ENCODE measurements around the gene SENP2.

The SENP2 gene

GRCh38 chr3:185657691-185658503, 71.8 kb downstream of the SENP2 start:
- H3K18ac ChIP-seq (ENCODE audit: low read depth in 1 of 2, low read length in 2 of 2): peak overlapping the region in 1 of 2 experiments; percentile 93
- peak overlapping the region; percentile 85 for H3K27ac ChIP-seq (ENCODE audit: low read length, poor library complexity, severe bottlenecking)
- peak overlapping the region; percentile 10 for H2AK5ac ChIP-seq (ENCODE audit: low read length, severe bottlenecking)
- no peak overlapping the region for H3K4me3 ChIP-seq (ENCODE audit: insufficient read depth in 1 of 2, low read depth in 1 of 2, low read length in 2 of 2)
- peaks cover 35% of the 10 kb centered on the region for H3K4me1 ChIP-seq (ENCODE audit: control insufficient read depth, insufficient read depth, low read depth, low read length)
- H3K36me3 ChIP-seq (ENCODE audit: control insufficient read depth in 1 of 2, insufficient read depth in 2 of 2, low read depth in 1 of 2, low read length in 2 of 2): peaks cover 44 to 60% of the 10 kb centered on the region in 2 experiments
- peak overlapping the region; percentile 41 for H4K91ac ChIP-seq (ENCODE audit: low read length)
- H3K9me3 ChIP-seq (ENCODE audit: control insufficient read depth, low read length): no peaks in the 10 kb centered on the region
- peak overlapping the region; percentile 42 to 49 for H3K4ac ChIP-seq (ENCODE audit: low read depth in 1 of 2, low read length in 2 of 2)
- H3K79me1 ChIP-seq (replicated peaks; ENCODE audit: low read length, poor library complexity, severe bottlenecking): peaks cover 23% of the 10 kb centered on the region
- no peak overlapping the region for H3K4me2 ChIP-seq (ENCODE audit: low read length, poor library complexity, severe bottlenecking)
- no peak overlapping the region for H2BK5ac ChIP-seq (ENCODE audit: low read depth, low read length, poor library complexity, severe bottlenecking)
- no peak overlapping the region for H2BK15ac ChIP-seq (ENCODE audit: low read depth, poor library complexity, severe bottlenecking)
- peak overlapping the region in 1 of 2 experiments; percentile 66 for H3K14ac ChIP-seq (ENCODE audit: low read length in 2 of 2)
- H3K23ac ChIP-seq (ENCODE audit: low read length in 2 of 2): peak overlapping the region in 1 of 2 experiments; percentile 75
- H2BK12ac ChIP-seq (ENCODE audit: low read length in 2 of 2): peak overlapping the region in 1 of 2 experiments; percentile 80
- peak overlapping the region; percentile 36 for H3K9ac ChIP-seq (ENCODE audit: low read length)
- no peak overlapping the region for H2AFZ ChIP-seq (ENCODE audit: low read depth, low read length)
- no peak overlapping the region for H4K8ac ChIP-seq (ENCODE audit: low read length)
- H3K27me3 ChIP-seq (ENCODE audit: control insufficient read depth in 1 of 2, insufficient read depth in 1 of 2, low read length in 2 of 2): no peaks in the 10 kb centered on the region
- no peak overlapping the region for H2BK120ac ChIP-seq (ENCODE audit: low read depth, low read length)
- DNase-seq: no peak
- 87% methylated on average over 15 of the region's 15 CpGs for WGBS

- H3K27ac ChIP-seq (ENCODE audit: low read length, poor library complexity, severe bottlenecking): peak overlapping the region; percentile 85
- H2AK5ac ChIP-seq (ENCODE audit: low read length, severe bottlenecking): no peak overlapping the region
- peak; percentile 96 for DNase-seq
- peak overlapping the region in 1 of 2 experiments; percentile 57 for H3K14ac ChIP-seq (ENCODE audit: low read length in 2 of 2)
- no peak overlapping the region for H3K4me2 ChIP-seq (ENCODE audit: low read length, poor library complexity, severe bottlenecking)
- H3K4me1 ChIP-seq (ENCODE audit: control insufficient read depth, insufficient read depth, low read depth, low read length): peaks cover 35% of the 10 kb centered on the region
- no peak overlapping the region for H2BK15ac ChIP-seq (ENCODE audit: low read depth, poor library complexity, severe bottlenecking)
- no peak overlapping the region for H2BK120ac ChIP-seq (ENCODE audit: low read depth, low read length)
- peaks cover 27% of the 10 kb centered on the region for H3K79me1 ChIP-seq (replicated peaks; ENCODE audit: low read length, poor library complexity, severe bottlenecking)
- H3K9ac ChIP-seq (ENCODE audit: low read length): peak overlapping the region; percentile 36
- peak overlapping the region in 1 of 2 experiments; percentile 80 for H2BK12ac ChIP-seq (ENCODE audit: low read length in 2 of 2)
- H3K36me3 ChIP-seq (ENCODE audit: control insufficient read depth in 1 of 2, insufficient read depth in 2 of 2, low read depth in 1 of 2, low read length in 2 of 2): peaks cover 48 to 59% of the 10 kb centered on the region in 2 experiments
- peak overlapping the region in 1 of 2 experiments; percentile 93 for H3K18ac ChIP-seq (ENCODE audit: low read depth in 1 of 2, low read length in 2 of 2)
- H2BK5ac ChIP-seq (ENCODE audit: low read depth, low read length, poor library complexity, severe bottlenecking): no peak overlapping the region
- no peak overlapping the region for H3K23ac ChIP-seq (ENCODE audit: low read length in 2 of 2)
- no peak overlapping the region for H4K8ac ChIP-seq (ENCODE audit: low read length)
- H2AFZ ChIP-seq (ENCODE audit: low read depth, low read length): no peak overlapping the region
- 3% methylated on average over 8 of the region's 8 CpGs for WGBS
- peak overlapping the region; percentile 41 for H4K91ac ChIP-seq (ENCODE audit: low read length)
- peak overlapping the region in 1 of 2 experiments; percentile 49 for H3K4ac ChIP-seq (ENCODE audit: low read depth in 1 of 2, low read length in 2 of 2)
- H3K27me3 ChIP-seq (ENCODE audit: control insufficient read depth in 1 of 2, insufficient read depth in 1 of 2, low read length in 2 of 2): no peaks in the 10 kb centered on the region
- no peaks in the 10 kb centered on the region for H3K9me3 ChIP-seq (ENCODE audit: control insufficient read depth, low read length)
- no peak overlapping the region for H3K4me3 ChIP-seq (ENCODE audit: insufficient read depth in 1 of 2, low read depth in 1 of 2, low read length in 2 of 2)
Measured at GRCh38 chr3:185658504-185658912, 72.4 kb downstream of the SENP2 start.

GRCh38 chr3:185658943-185659342, 72.8 kb downstream of the SENP2 start:
- no peak overlapping the region for H2AK5ac ChIP-seq (ENCODE audit: low read length, severe bottlenecking)
- DNase-seq: no peak
- no peak overlapping the region for H3K4me3 ChIP-seq (ENCODE audit: insufficient read depth in 1 of 2, low read depth in 1 of 2, low read length in 2 of 2)
- no peak overlapping the region for H3K18ac ChIP-seq (ENCODE audit: low read depth in 1 of 2, low read length in 2 of 2)
- H3K14ac ChIP-seq (ENCODE audit: low read length in 2 of 2): no peak overlapping the region
- peaks cover 48 to 57% of the 10 kb centered on the region in 2 experiments for H3K36me3 ChIP-seq (ENCODE audit: control insufficient read depth in 1 of 2, insufficient read depth in 2 of 2, low read depth in 1 of 2, low read length in 2 of 2)
- no peak overlapping the region for H2BK12ac ChIP-seq (ENCODE audit: low read length in 2 of 2)
- H2AFZ ChIP-seq (ENCODE audit: low read depth, low read length): no peak overlapping the region
- 46% methylated on average over 1 of the region's 1 CpG for WGBS
- peak overlapping the region; percentile 13 for H3K9ac ChIP-seq (ENCODE audit: low read length)
- peak overlapping the region; percentile 85 for H3K27ac ChIP-seq (ENCODE audit: low read length, poor library complexity, severe bottlenecking)
- no peaks in the 10 kb centered on the region for H3K9me3 ChIP-seq (ENCODE audit: control insufficient read depth, low read length)
- H4K91ac ChIP-seq (ENCODE audit: low read length): no peak overlapping the region
- no peak overlapping the region for H3K23ac ChIP-seq (ENCODE audit: low read length in 2 of 2)
- H3K4me2 ChIP-seq (ENCODE audit: low read length, poor library complexity, severe bottlenecking): no peak overlapping the region
- H2BK15ac ChIP-seq (ENCODE audit: low read depth, poor library complexity, severe bottlenecking): no peak overlapping the region
- no peak overlapping the region for H2BK120ac ChIP-seq (ENCODE audit: low read depth, low read length)
- H3K4me1 ChIP-seq (ENCODE audit: control insufficient read depth, insufficient read depth, low read depth, low read length): peaks cover 35% of the 10 kb centered on the region
- peaks cover 25% of the 10 kb centered on the region for H3K79me1 ChIP-seq (replicated peaks; ENCODE audit: low read length, poor library complexity, severe bottlenecking)
- H3K27me3 ChIP-seq (ENCODE audit: control insufficient read depth in 1 of 2, insufficient read depth in 1 of 2, low read length in 2 of 2): no peaks in the 10 kb centered on the region
- no peak overlapping the region for H4K8ac ChIP-seq (ENCODE audit: low read length)
- no peak overlapping the region for H3K4ac ChIP-seq (ENCODE audit: low read depth in 1 of 2, low read length in 2 of 2)
- no peak overlapping the region for H2BK5ac ChIP-seq (ENCODE audit: low read depth, low read length, poor library complexity, severe bottlenecking)
